CD4-positive, CD25-positive, alpha-beta regulatory T cell (primary cell): Measurements from ENCODE around the gene HHAT. TPM values are rescaled to one million over a fixed set of nuclear protein-coding genes. Genes with fewer than 3 reads are reported as not detected.
"Not testable (repeated sequence)": the region's sequence is repeated elsewhere in the genome, so short reads cannot be mapped to it uniquely, and the experiment has no call there.

Experiments
- ATAC-seq, 2 donors: fragments of 150-1000 bp; cut with Tn5 transposase; one replicate each; pipeline ENCODE4 v1.10.0; 2021; ENCODE audit warnings: low read depth in 2 of 2, moderate number of reproducible peaks in 2 of 2, moderate library complexity in 1 of 2
- DNase-seq, 3 donors: peaks; one replicate each; pipeline versions ENCODE4 v3.0.0 to v3.0.0-alpha.2; 2012 to 2022; ENCODE audit warnings: mixed read lengths in 1 of 3
- H3K27ac ChIP-seq: one replicate; pipeline ENCODE4 v1.7.0; 2013; ENCODE audit warnings: mild to moderate bottlenecking, low read length; ENCODE audit not compliant: insufficient read depth, poor library complexity, severe bottlenecking
- H3K27me3 ChIP-seq: one replicate; pipeline ENCODE4 v1.7.0; 2013; ENCODE audit warnings: low read length; ENCODE audit not compliant: control insufficient read depth, insufficient read depth
- H3K36me3 ChIP-seq: one replicate; pipeline ENCODE4 v1.7.0; 2013; ENCODE audit warnings: mild to moderate bottlenecking, low read length, moderate library complexity; ENCODE audit not compliant: control insufficient read depth, insufficient read depth
- H3K4me1 ChIP-seq: 2 replicates; pipeline ENCODE4 v1.7.0; 2013; ENCODE audit warnings: mild to moderate bottlenecking, low read length; ENCODE audit not compliant: insufficient read depth, control insufficient read depth, poor library complexity, severe bottlenecking
- H3K4me3 ChIP-seq: one replicate; pipeline ENCODE4 v1.7.0; 2013; ENCODE audit warnings: low read depth, mild to moderate bottlenecking, low read length, moderate library complexity
- H3K9me3 ChIP-seq, 2 experiments: 1 replicate in 1 of 2; 2 replicates in 1 of 2; pipeline ENCODE4 v1.7.0; 2013; ENCODE audit warnings: low read length in 2 of 2, mild to moderate bottlenecking in 1 of 2, moderate library complexity in 1 of 2; ENCODE audit not compliant: control insufficient read depth in 2 of 2
- H3K27ac Mint-ChIP-seq, 3 donors: one replicate each; pipeline ENCODE4 v1.8.0; 2020 to 2022; ENCODE audit warnings: mild to moderate bottlenecking in 3 of 3, mixed read lengths in 3 of 3, moderate library complexity in 2 of 3
- H3K27me3 Mint-ChIP-seq: one replicate; pipeline ENCODE4 v1.8.0; 2022; ENCODE audit warnings: mild to moderate bottlenecking, mixed read lengths
- H3K36me3 Mint-ChIP-seq: one replicate; pipeline ENCODE4 v1.8.0; 2020; ENCODE audit warnings: mixed read lengths
- H3K4me1 Mint-ChIP-seq, 4 donors: one replicate each; pipeline ENCODE4 v1.8.0; 2020 to 2022; ENCODE audit warnings: mixed read lengths in 4 of 4, mild to moderate bottlenecking in 1 of 4
- H3K4me3 Mint-ChIP-seq, 4 donors: one replicate each; pipeline ENCODE4 v1.8.0; 2020 to 2022; ENCODE audit warnings: mild to moderate bottlenecking in 4 of 4, mixed read lengths in 4 of 4, moderate library complexity in 3 of 4
- H3K9me3 Mint-ChIP-seq, 7 donors: one replicate each; pipeline ENCODE4 v1.8.0; 2020 to 2022; ENCODE audit warnings: mixed read lengths in 7 of 7, mild to moderate bottlenecking in 3 of 7, moderate library complexity in 2 of 7
- polyA plus RNA-seq, 4 donors: library from polyadenylated mRNA; unstranded; fragments of 300-500 nt; fragmentation: Illumina TruSeq; gene quantifications; one replicate each; pipeline ENCODE4 v1.2.3, GENCODE V29; 2021
- total RNA-seq: library from RNA; stranded (reverse); gene quantifications from one replicate; pipeline ENCODE4 v1.2.3, GENCODE V29; 2022

Gene HHAT
- total and polyA plus RNA-seq, 5 donors from 2014 or later = 1.4 to 6.0 (median 2.0) TPM

DNA sequence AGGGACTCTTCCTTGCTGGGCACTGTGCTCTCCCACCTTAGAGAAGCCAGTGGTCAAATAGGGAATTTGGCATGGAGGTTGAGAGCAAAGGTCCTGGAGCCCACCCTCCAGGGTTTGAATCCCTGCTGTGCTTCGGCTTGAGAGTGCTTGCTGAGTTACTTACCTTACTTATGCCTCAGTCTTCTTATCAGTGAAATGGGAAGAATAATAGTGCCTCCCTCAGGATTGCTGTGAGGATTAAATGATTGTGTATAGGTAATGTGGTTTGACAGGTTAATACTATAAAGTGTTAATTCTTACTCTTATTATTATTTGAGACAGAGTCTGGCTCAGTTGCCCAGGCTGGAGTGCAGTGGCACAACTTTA, 79.2 kb downstream of the HHAT start:
- Mint-ChIP-seq H3K27me3 (peaks cover 5% of the 10 kb centered on the region), H3K4me1 (no peaks in the 10 kb centered on the region), H3K27ac (no peak overlapping the region), H3K9me3 (no peaks in the 10 kb centered on the region), H3K36me3 (no peaks in the 10 kb centered on the region), H3K4me3 (no peak overlapping the region)
- no peak for DNase-seq
- ATAC-seq = no peak
- Histone ChIP-seq H3K27ac (no peak overlapping the region), H3K27me3 (no peaks in the 10 kb centered on the region), H3K4me1 (no peaks in the 10 kb centered on the region), H3K36me3 (no peaks in the 10 kb centered on the region), H3K4me3 (no peak overlapping the region), H3K9me3 (no peaks in the 10 kb centered on the region)

- no peak overlapping the region for H3K4me3 Mint-ChIP-seq
- DNase-seq (no peak), ATAC-seq (no peak)
- no peak overlapping the region for H3K27ac Mint-ChIP-seq
- Histone ChIP-seq H3K27me3 (no peaks in the 10 kb centered on the region), H3K4me1 (no peaks in the 10 kb centered on the region), H3K4me3 (no peak overlapping the region), H3K27ac (no peak overlapping the region), H3K9me3 (no peaks in the 10 kb centered on the region), H3K36me3 (no peaks in the 10 kb centered on the region)
- H3K36me3 Mint-ChIP-seq = no peaks in the 10 kb centered on the region
- peaks cover 0 to 2% (median 0%) of the 10 kb centered on the region in 7 donors for H3K9me3 Mint-ChIP-seq
- H3K27me3 Mint-ChIP-seq = no peaks in the 10 kb centered on the region
- no peaks in the 10 kb centered on the region for H3K4me1 Mint-ChIP-seq
Measured at GRCh38 chr1:210412240-210412639, 83.5 kb downstream of the HHAT start.

DNA sequence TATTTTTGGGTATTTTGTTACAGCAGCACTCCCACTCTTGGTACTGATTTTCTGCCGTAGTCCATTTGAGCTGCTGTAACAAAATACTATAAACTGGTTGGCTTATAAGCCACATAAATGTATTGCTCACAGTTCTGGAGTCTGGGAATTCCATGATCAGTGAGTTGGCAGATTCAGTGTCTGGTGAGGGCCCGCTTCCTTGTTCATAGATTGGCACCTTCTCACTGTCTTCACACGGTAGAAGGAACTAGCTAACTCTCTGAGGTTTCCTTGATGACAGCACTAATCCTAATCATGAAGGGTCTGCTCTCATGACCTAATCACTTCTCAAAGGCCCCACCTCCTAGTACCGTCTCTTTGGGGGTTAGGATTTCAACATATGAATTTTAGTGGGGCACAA, 85.2 kb downstream of the HHAT start:
- DNase-seq = no peak

GRCh38 chr1:210415846-210416448, 87.2 kb downstream of the HHAT start:
- Mint-ChIP-seq H3K27ac (no peak overlapping the region), H3K4me1 (no peaks in the 10 kb centered on the region), H3K36me3 (no peaks in the 10 kb centered on the region), H3K27me3 (peaks cover 9% of the 10 kb centered on the region), H3K9me3 (peaks cover 0 to 2% (median 0%) of the 10 kb centered on the region in 7 donors), H3K4me3 (no peak overlapping the region)
- ATAC-seq (no peak), DNase-seq (no peak)
- no peaks in the 10 kb centered on the region for H3K4me1 ChIP-seq
- H3K27me3 ChIP-seq = no peaks in the 10 kb centered on the region
- H3K4me3 ChIP-seq = no peak overlapping the region
- H3K36me3 ChIP-seq = no peaks in the 10 kb centered on the region
- H3K9me3 ChIP-seq = no peaks in the 10 kb centered on the region
- H3K27ac ChIP-seq = no peak overlapping the region

More for the DNA sequence above, 85.2 kb downstream of the HHAT start:
- no peak overlapping the region for H3K27ac ChIP-seq
- H3K4me3 ChIP-seq = no peak overlapping the region
- Mint-ChIP-seq H3K27me3 (no peaks in the 10 kb centered on the region), H3K4me1 (no peaks in the 10 kb centered on the region), H3K9me3 (peaks cover 0 to 2% (median 0%) of the 10 kb centered on the region in 7 donors), H3K27ac (no peak overlapping the region), H3K4me3 (no peak overlapping the region), H3K36me3 (no peaks in the 10 kb centered on the region)
- H3K4me1 ChIP-seq = no peaks in the 10 kb centered on the region
- no peaks in the 10 kb centered on the region for H3K36me3 ChIP-seq
- no peaks in the 10 kb centered on the region for H3K27me3 ChIP-seq
- ATAC-seq = no peak
- no peaks in the 10 kb centered on the region for H3K9me3 ChIP-seq

DNA sequence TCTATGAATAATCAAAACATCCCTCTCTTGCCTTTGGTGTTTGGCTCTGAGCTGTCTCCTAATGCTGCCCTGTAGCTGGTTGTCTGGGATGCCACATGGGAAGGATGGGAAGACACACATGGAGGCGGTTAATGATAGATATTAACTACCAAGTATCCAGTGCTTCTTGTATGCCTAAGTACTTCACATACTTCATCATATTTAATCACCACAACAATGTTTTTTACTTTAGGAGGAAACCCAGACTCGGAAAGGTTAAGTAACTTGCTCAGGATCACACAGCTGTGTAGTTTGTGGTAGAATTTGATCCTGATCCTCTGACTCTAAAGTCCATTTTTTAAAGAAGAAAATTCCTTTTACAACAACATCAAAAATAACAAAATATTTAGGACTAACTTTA, 88.0 kb downstream of the HHAT start:
- no peaks in the 10 kb centered on the region for H3K4me1 Mint-ChIP-seq
- DNase-seq = no peak

GRCh38 chr1:210417881-210418280, 89.2 kb downstream of the HHAT start:
- Mint-ChIP-seq H3K4me1 (no peaks in the 10 kb centered on the region), H3K4me3 (no peak overlapping the region), H3K27ac (no peak overlapping the region), H3K36me3 (no peaks in the 10 kb centered on the region), H3K27me3 (peaks cover 9% of the 10 kb centered on the region), H3K9me3 (peaks cover 0 to 2% (median 0%) of the 10 kb centered on the region in 7 donors)
- DNase-seq (no peak), ATAC-seq (no peak)
- Histone ChIP-seq H3K9me3 (no peaks in the 10 kb centered on the region), H3K4me3 (no peak overlapping the region), H3K36me3 (no peaks in the 10 kb centered on the region), H3K27ac (no peak overlapping the region), H3K4me1 (no peaks in the 10 kb centered on the region), H3K27me3 (no peaks in the 10 kb centered on the region)

More for the DNA sequence above, 88.0 kb downstream of the HHAT start:
- Mint-ChIP-seq H3K27me3 (peaks cover 9% of the 10 kb centered on the region), H3K4me3 (no peak overlapping the region), H3K9me3 (peaks cover 0 to 2% (median 0%) of the 10 kb centered on the region in 7 donors), H3K36me3 (no peaks in the 10 kb centered on the region), H3K27ac (no peak overlapping the region)
- H3K4me1 ChIP-seq = no peaks in the 10 kb centered on the region
- H3K4me3 ChIP-seq = no peak overlapping the region
- no peak for ATAC-seq
- no peak overlapping the region for H3K27ac ChIP-seq
- H3K36me3 ChIP-seq = no peaks in the 10 kb centered on the region
- no peaks in the 10 kb centered on the region for H3K27me3 ChIP-seq
- no peaks in the 10 kb centered on the region for H3K9me3 ChIP-seq

DNA sequence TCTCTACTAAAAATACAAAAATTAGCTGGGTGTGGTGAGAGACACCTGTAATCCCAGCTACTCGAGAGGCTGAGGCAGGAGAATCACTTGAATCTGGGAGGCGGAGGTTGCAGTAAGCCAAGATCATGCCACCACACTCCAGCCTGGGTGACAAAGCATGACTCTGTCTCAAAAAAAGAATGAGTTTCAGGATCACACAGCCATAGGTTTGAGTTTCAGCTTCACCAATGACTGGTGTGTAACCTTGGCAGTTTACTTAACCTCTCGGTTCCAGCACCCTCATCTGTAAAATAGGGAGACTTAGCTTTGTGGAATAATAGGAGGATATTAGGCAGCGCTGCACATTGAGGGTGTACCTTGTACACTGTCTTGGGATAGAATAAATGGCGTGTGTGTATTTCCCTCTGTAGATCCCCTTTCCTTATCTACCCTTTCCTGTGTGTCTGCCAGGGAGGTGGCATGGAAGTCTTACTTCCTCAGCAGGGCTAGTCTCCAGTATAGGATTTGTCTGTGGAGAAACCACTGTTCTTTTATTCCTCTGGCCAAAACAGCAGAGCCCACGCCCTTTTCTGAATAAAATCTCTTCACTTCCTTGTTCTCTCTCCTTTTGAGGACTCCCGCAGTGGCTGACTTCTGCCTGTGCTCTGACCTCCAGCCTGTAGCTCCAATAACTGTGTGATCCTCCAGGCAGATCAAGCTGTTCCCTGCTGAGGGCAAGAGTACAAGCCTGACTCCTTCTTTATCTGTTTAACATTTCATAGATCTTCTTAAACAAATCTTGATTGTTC, 90.4 kb downstream of the HHAT start:
- Mint-ChIP-seq H3K9me3 (peaks cover 0 to 3% (median 0%) of the 10 kb centered on the region in 7 donors), H3K36me3 (no peaks in the 10 kb centered on the region), H3K4me1 (no peaks in the 10 kb centered on the region), H3K27me3 (peaks cover 9% of the 10 kb centered on the region), H3K4me3 (no peak overlapping the region), H3K27ac (no peak overlapping the region)
- ATAC-seq (no peak), DNase-seq (no peak)
- Histone ChIP-seq H3K4me1 (no peaks in the 10 kb centered on the region), H3K27me3 (no peaks in the 10 kb centered on the region), H3K4me3 (no peak overlapping the region), H3K27ac (no peak overlapping the region), H3K36me3 (no peaks in the 10 kb centered on the region), H3K9me3 (no peaks in the 10 kb centered on the region)

GRCh38 chr1:210426696-210427095, 98.0 kb downstream of the HHAT start:
- H3K27me3 ChIP-seq, H3K36me3 Mint-ChIP-seq, H3K4me1 ChIP-seq, H3K9me3 Mint-ChIP-seq, H3K4me3 Mint-ChIP-seq, H3K9me3 ChIP-seq, H3K36me3 ChIP-seq, H3K27ac ChIP-seq, H3K4me3 ChIP-seq, DNase-seq, H3K4me1 Mint-ChIP-seq, H3K27me3 Mint-ChIP-seq, ATAC-seq: not testable (repeated sequence)
- H3K27ac Mint-ChIP-seq = peak overlapping the region in 1 of 3 donors; percentile 5
